ENCODE results near the gene SYNPO. TPM values are rescaled to one million over a fixed set of nuclear protein-coding genes. Genes with fewer than 3 reads are reported as not detected.

SYNPO gene
- total RNA-seq, 2 donors from 2014 or later, result 4.2 to 4.5 TPM

DNA sequence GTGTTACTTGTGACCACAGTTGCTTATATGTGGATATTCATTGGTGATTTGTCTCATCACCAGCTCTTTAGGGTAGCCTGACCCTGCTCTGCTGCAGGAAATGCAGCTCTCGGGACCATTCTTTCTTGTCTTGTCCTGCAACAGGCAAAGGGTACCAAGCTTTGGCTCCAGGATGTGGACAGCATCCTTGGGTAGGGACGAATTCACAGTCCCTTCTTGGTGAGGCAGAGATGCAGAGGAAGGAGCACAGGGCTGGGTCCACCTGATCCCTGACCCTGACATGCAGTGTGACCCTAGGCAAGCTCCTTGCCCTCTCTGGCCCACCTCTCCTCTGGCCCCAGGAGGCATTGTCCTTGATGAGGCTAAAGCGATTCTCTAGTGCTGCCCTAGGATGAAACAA is 37.0 kb upstream of the SYNPO start:
- DNase-seq, result no peak
- Histone ChIP-seq H3K27ac (ENCODE audit: low read depth, low read length) (no peak overlapping the region), H3K9me3 (ENCODE audit: control insufficient read depth, low read length) (no peaks in the 10 kb centered on the region), H3K36me3 (ENCODE audit: control insufficient read depth, insufficient read depth, low read length) (no peaks in the 10 kb centered on the region), H3K4me1 (ENCODE audit: control insufficient read depth, insufficient read depth, low read length) (peaks cover 6% of the 10 kb centered on the region), H3K9ac (ENCODE audit: extremely low read depth, low read length, poor library complexity, severe bottlenecking) (no peak overlapping the region), H3K27me3 (ENCODE audit: control insufficient read depth, insufficient read depth, low read length, poor library complexity, severe bottlenecking) (no peaks in the 10 kb centered on the region), H3K4me3 (ENCODE audit: low read length) (no peak overlapping the region)
- peaks cover 33% of the 10 kb centered on the region for H3K4me1 Mint-ChIP-seq
- 91 to 92% methylated on average over 2 to 3 of the region's 3 CpGs for WGBS, 2 experiments (ENCODE audit: insufficient coverage in 1 of 2, insufficient read length in 1 of 2)
- H3K9me3 Mint-ChIP-seq, result no peaks in the 10 kb centered on the region
- TF ChIP-seq CTCF (conservative IDR thresholded peaks at IDR 0.05), result no peak
- H3K27me3 Mint-ChIP-seq (ENCODE audit: insufficient read depth), result no peaks in the 10 kb centered on the region
- H3K4me3 Mint-ChIP-seq, result no peak overlapping the region
- no peak overlapping the region for H3K27ac Mint-ChIP-seq
- no peaks in the 10 kb centered on the region for H3K36me3 Mint-ChIP-seq (ENCODE audit: low read depth)

DNA sequence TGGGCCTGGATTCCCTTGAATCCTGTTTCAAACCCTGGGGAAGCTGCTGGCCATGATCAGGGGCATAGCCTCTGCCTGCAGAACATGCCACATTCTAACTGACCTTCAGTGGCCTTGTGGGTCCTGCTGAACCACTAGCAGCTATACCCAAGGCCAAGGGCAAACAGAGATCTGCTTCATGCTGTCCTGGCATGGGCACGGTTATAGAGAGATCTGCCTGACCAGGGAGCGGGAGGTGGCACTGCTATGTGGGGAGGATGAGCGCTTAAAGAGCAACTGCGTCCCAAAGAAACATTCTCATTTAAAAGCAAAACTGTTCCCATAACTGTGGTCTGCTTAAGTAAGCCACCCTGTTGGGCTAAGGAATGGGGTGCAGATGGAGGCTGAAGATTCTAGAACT is 36.5 kb upstream of the SYNPO start:
- no peak for DNase-seq
- H3K27ac ChIP-seq (ENCODE audit: low read depth, low read length), result no peak overlapping the region
- H3K4me1 Mint-ChIP-seq, result peaks cover 33% of the 10 kb centered on the region
- no peak overlapping the region for H3K4me3 ChIP-seq (ENCODE audit: low read length)
- no peak overlapping the region for H3K27ac Mint-ChIP-seq
- 97 to 98% methylated on average over 4 of the region's 4 CpGs for WGBS, 2 experiments (ENCODE audit: insufficient coverage in 1 of 2, insufficient read length in 1 of 2)
- no peak overlapping the region for H3K4me3 Mint-ChIP-seq
- H3K9me3 ChIP-seq (ENCODE audit: control insufficient read depth, low read length), result no peaks in the 10 kb centered on the region
- H3K9ac ChIP-seq (ENCODE audit: extremely low read depth, low read length, poor library complexity, severe bottlenecking), result no peak overlapping the region
- H3K4me1 ChIP-seq (ENCODE audit: control insufficient read depth, insufficient read depth, low read length), result peaks cover 6% of the 10 kb centered on the region
- no peaks in the 10 kb centered on the region for H3K27me3 Mint-ChIP-seq (ENCODE audit: insufficient read depth)
- H3K36me3 ChIP-seq (ENCODE audit: control insufficient read depth, insufficient read depth, low read length), result no peaks in the 10 kb centered on the region
- TF ChIP-seq CTCF (conservative IDR thresholded peaks at IDR 0.05), result no peak
- no peaks in the 10 kb centered on the region for H3K9me3 Mint-ChIP-seq
- no peaks in the 10 kb centered on the region for H3K36me3 Mint-ChIP-seq (ENCODE audit: low read depth)
- H3K27me3 ChIP-seq (ENCODE audit: control insufficient read depth, insufficient read depth, low read length, poor library complexity, severe bottlenecking), result no peaks in the 10 kb centered on the region

DNA sequence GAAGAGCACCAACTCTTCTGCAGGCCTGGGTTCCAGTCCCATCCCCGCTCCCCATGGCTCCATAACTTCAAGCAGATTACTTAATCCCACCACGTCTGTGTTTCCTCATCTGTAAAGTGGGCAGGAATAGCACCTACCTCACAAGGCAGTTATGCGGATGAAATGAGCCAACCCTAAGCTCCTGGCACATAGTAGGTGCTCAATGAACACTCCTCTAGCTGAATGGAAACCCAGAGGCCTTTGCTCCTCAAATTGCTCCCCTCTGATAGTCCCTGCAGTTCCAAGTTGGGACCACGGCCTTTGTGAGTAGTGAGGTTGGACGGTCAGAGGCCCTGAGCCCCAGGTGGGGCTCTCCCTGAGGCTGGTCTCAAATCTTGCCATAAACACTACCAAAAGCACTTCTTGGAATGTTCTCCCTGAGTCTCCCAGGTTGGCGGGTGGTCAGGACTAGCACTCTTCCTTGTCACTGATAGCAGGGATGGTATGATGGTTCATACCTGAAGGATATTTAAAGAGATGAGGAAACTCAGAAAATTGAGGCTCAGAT is 35.5 kb upstream of the SYNPO start:
- H3K4me1 Mint-ChIP-seq, result peaks cover 36% of the 10 kb centered on the region
- H3K4me3 Mint-ChIP-seq, result no peak overlapping the region
- H3K36me3 Mint-ChIP-seq (ENCODE audit: low read depth), result no peaks in the 10 kb centered on the region
- H3K27ac Mint-ChIP-seq, result no peak overlapping the region
- Histone ChIP-seq H3K9ac (ENCODE audit: extremely low read depth, low read length, poor library complexity, severe bottlenecking) (no peak overlapping the region), H3K4me1 (ENCODE audit: control insufficient read depth, insufficient read depth, low read length) (peaks cover 6% of the 10 kb centered on the region), H3K27me3 (ENCODE audit: control insufficient read depth, insufficient read depth, low read length, poor library complexity, severe bottlenecking) (no peaks in the 10 kb centered on the region), H3K36me3 (ENCODE audit: control insufficient read depth, insufficient read depth, low read length) (no peaks in the 10 kb centered on the region), H3K4me3 (ENCODE audit: low read length) (no peak overlapping the region), H3K9me3 (ENCODE audit: control insufficient read depth, low read length) (no peaks in the 10 kb centered on the region), H3K27ac (ENCODE audit: low read depth, low read length) (no peak overlapping the region)
- no peaks in the 10 kb centered on the region for H3K27me3 Mint-ChIP-seq (ENCODE audit: insufficient read depth)
- DNase-seq, result no peak
- no peak for TF ChIP-seq CTCF (conservative IDR thresholded peaks at IDR 0.05)
- H3K9me3 Mint-ChIP-seq, result no peaks in the 10 kb centered on the region
- WGBS, 2 experiments (ENCODE audit: insufficient coverage in 1 of 2, insufficient read length in 1 of 2), result 89 to 100% methylated on average over 3 to 6 of the region's 6 CpGs
